HG03442 (cell line): Measurements from ENCODE around the gene RNF19B.

Experiments used
- ATAC-seq: cut with Tn5 transposase; IDR thresholded peaks from one replicate; pipeline ENCODE4 v1.9.1; 2021; ENCODE audit warnings: mild to moderate bottlenecking, moderate library complexity; ENCODE audit not compliant: unreplicated experiment

RNF19B gene

DNA sequence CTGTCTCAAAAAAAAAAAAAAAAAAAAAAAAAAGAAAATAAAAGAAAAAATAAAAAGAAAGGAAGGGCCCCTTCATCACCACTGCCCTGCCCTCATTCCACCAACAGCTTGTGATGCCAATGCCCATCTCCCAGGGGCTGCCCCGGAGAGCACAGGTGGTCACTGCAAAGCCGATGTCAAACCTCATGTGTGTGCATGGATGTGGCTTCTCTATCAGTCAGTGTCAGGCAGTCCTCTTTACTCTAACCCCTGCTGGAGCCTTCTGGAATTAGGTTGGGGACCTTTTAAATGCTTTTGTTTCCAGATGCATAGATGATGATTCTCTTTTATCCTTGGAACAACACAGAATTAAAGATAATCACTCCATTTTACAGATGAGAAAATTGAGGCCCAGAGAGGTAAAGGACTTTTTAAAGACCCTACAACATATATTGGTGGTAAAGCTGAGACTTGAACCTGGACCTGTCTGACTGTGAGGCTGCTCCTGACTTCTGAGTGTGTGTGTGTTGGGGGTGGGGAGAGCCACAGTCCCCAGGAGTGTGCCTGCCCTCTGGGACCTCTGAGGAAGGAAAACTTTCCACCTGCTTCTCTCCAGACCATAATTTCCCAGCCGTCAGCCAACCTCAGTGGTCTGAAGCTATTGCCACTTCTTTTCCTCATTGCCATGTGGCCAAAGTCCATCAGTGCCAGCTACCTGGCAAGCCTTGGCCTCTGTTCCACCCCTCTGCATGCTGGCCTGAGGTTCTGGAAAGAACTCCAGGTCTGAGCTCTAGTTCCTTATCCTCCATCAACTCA lies 60.4 kb downstream of the RNF19B start:
- no peak for ATAC-seq

DNA sequence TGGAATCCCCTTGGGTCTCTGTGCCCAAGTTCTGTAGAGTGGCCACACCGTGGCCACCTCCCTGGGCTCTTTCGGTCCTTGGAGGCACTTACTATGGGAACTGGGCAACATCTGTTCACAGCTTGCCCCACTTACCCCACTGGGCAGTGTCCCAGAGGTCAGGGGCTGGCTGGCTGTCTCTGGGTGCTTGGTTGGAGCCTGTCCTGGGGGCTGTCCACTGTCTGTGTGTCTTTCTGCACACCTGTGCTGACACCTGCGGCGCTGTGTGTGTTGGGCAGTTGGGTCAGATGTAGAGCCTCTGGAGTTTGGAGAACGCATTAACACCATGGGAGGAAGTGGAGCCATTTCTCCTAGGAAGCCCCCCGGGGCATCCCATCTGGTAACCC lies 62.1 kb downstream of the RNF19B start:
- ATAC-seq = no peak

DNA sequence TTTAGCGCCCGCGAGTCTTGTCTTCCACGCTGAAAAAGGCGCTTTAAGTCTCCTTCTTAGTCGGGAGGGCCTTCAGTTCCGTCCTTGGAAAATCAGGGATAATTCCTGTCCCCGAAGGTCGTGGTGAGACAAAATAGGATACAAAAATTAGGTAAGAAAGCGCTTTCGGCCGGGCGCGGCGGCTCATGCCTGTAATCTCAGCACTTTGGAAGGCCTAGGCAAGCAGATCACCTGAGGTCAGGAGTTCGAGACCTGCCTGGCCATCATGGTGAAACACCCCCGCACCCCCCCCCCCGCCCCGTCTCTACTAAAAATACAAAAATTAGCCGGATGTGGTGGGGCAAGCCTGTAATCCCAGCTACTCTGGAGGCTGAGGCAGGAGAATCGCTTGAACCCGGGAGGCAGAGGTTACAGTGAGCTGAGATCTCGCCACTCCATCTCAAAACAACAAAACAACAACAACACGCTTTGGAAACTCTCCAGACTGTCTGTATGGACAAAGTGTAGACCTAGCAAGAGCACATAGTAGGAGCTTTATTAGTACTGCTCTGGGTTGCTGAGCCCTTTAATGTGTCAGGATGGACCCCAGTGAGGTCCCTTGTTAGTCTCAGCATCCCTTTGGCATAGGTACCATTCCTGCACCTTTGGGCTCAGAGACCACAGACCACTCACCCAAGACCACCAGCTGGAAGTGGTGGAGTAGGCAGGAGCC lies 62.6 kb downstream of the RNF19B start:
- ATAC-seq = no peak

DNA sequence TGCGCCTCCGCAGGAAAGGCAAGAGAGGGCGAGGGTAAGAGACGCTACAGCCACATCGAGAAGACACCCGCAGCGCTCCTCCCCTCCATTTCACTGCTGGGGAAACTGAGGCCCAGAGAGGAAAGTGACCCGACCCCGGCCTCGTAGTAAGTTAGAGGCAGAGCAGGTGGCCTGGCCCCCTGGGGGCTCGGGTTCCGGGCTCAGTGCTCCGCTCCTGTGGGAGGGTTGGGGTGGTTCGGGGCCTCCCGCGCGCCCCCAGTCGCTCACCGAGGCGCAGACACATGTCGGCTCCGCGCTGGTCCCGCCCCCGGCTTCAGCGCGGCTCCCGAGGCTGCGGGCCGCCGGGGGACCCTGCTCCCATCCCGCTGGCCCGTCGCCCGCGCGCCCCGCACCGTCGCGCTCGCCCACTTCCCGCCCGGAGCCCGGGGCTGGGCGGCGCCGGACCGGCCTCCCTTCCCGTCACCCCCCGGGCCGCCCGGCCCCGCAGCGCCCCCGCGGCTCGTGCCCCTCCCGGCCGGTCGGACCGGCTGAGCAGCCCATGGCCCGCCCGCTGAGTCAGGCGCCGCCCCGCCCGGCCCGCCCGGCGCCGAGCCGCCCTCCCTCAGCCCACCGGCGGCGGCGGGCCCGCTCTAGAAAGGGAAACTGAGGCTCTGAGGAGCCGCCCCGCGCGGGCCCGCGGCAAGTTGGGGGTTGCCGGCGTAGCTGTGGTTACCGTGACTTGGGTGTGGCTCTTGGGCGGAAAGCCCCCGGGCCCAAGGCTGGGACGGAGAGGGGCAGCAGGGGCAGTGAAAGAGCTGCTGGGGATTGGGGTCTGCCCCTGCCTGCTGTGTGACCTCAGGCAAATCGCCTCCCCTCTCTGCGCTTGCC lies 63.4 kb downstream of the RNF19B start, which contains the start of gene TMEM54:
Gene TMEM54 (minus strand): TSS at position 434 of the 867 bp plus-strand sequence. CDS start 151 bp downstream, at position 283.
- ATAC-seq = no peak

DNA sequence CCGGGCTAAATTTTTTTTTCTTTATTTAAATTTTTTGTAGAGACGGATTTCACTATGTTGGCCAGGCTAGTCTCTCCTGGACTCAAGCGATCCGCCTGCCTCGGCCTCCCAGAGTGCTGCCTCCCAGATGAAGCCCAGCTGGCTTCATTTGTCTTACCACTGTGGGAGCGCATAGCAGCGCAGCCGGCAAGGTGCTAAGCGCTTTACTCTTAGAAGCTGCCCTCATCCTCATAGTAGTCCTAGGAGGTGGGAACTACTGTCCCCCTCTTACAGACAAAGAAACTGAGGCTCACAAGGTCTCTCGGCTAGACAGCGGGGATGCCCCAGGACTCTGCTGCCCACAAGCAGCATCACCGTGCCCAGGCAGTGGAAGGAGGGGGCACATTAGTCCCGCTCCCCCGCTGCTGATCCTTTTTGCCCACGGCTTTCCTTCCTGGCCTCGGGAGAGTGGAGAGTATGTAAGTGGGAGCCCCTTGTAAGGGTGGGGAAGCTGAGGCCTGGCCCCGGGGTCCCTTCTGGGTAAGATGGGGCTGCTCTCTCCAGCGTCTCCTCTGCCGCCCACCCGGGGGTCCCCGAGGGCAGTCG lies 64.1 kb downstream of the RNF19B start:
- ATAC-seq = no peak

DNA sequence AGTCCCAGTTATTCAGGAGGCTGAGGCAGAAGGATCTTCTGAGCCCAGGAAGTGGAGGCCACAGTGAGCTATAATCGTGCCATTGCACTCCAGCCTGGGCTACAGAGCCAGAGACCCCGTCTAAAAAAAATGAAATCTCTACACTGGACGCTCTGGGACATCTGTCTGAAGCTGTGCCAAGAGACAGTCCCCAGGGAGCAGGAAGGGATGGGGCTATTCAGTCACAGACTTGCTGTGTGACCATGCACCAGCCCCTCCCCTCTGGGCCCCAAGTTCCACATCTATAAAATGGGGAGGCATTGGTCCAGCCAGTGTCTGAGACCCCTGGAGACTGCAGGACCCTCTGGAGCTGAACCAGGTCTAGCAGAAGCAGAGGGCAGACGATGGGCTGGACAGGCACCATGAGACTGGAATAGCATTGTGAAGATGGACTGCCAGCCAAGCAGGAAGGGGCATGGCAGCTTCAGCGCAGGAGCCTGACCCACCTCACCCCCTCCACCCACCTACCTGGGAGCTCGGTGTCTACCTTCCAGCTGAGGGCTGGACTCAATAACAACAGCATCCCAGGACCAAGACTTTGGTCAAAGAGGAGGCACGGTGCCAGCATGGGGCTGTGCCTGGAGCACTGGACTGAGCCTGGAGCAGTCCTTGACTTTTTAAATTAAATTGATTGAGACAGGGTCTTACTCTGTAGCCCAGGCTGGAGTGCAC lies 64.9 kb downstream of the RNF19B start:
- ATAC-seq = no peak

DNA sequence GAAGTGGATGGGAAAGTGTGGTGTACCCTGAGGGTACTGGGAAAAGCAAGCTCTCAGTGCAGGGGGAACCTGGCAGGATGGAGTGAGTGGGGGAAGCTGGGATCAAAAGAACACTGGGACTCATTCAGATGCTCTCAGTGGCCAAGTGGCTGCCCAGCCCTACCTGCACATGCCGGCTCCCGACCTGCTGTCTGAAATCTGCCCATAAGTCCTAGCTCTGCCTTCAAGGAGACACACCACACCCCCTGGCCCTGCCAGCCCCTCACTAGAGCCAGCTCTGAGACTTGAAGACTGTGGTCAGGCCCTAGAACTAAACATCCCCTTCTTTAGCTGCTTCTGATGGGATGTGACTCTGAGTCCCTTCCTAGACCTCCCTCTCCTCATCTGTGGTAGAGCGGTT lies 65.7 kb downstream of the RNF19B start:
- no peak for ATAC-seq

DNA sequence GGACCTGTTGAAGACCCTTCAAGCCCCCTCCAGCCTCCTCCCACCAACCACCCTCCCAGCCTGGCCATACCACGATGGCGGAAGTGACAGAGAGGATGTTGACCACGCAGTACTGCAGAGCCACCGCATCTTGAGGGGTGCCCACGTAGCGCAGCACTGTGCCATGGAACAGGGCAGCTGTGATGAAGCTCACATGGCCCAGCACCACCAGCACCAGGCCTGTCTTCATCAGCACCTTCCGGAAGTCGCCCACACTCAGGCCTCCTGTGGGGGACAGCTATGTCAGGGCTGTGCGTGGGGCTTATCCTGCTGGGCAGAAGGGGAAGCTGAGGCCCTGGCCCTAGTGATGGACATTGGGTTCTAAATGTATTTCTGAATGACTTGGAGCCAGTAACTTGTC lies 66.6 kb downstream of the RNF19B start:
- no peak for ATAC-seq

DNA sequence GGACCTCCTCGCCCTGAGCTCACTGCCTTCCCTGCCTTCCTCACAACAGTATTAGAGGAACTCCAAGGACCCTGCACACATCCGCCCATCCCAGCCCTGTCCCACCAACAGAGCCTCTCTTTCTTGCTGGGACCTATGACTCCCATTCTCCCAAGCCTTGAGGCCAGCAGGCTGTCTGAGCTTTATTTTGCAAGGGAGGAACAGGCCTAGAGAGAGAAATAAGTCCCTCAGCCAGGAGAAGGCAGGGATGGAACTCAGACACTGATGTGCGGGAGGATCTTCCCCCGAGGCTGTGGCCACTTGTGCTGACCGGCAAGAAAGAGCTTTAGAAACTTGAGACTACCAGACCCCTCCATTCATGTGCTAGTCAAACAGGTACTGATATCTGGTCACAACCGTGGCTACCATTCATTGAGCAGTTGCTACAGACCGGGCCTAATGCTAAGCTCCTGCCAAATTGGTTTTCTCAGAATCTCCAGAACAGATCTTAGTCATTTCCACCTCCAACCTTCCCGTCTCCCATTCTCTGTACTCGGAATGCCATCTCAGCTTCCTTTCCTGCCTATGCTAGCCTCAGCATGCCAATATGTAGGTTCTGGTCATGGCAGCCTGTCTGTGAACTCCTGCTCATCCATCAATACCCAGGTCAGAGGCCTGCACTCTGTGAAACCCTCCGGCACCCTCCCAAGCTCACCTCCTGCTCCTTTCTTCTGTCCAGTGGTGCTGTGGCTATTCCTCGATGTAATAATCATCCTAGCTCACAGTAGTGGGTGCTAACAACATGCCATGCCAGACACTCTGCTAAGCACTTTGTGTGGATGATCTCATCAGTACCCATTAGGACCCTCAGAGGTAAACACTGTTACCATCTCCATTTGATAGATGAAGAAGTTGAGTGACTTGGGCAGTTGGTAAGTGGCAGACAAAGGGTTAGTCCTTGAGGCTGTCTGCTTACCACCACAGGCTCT lies 67.2 kb downstream of the RNF19B start:
- no peak for ATAC-seq

DNA sequence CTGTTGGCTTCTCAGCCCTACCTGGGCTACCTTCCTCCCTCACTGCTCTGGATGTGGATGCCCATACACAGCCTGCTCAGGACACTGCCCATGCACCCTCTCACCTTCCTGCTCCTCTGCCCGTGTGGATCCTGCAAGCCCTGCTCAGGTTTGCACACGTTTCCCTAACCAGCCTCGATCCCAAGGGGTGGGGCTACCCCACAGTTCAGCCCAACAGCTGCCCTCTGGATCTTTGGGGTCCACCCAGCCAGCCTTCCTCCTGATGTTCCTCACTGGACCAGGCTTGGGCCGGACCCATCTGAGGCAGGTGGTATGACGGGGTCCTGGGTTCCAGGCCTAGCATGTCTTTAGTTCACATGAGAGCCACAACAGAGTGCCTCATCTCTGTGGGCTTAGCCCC lies 68.2 kb downstream of the RNF19B start:
- ATAC-seq = no peak

DNA sequence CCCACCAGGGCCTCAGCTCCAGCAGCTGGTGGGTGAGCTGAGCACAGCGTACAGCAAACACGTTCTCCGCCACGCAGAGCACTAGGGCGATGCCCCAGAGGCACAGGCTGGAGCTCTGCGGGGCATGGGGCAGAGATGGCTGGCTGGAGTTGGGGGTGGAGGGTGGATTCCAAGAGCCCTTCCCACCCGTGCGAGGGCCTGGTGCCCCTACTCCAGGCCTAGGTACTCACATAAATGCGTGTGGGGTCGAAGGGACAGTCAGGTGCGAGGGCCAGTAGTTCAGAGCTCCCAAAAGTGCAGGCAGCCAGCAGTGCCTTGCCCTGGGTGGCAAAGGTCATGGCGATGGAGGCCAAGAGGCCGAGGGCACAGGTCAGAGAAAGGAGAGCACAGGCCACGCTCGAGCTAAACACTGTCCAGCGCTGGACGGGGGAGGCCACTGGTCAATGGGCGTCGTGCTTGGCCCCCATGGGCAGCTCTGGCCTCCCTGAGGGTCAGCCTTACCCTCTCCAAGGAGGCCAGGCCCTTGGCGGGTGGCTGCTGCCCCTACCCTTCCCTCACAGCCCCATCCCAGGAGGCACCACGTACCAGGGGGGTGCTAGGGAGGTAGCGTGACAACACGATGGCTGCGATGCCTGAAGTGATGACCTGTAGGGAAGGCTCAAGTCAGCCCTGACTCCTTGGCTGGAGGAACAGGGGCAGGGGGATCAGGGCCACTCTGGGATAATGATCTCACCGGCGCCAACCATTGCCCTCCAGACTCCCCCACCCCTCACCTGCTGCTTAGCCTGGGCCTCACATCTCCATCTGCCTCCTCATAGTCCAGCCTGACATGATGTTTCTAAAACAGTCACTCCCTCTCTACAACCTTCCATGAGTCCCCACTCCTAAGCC lies 69.0 kb downstream of the RNF19B start:
- ATAC-seq = no peak

DNA sequence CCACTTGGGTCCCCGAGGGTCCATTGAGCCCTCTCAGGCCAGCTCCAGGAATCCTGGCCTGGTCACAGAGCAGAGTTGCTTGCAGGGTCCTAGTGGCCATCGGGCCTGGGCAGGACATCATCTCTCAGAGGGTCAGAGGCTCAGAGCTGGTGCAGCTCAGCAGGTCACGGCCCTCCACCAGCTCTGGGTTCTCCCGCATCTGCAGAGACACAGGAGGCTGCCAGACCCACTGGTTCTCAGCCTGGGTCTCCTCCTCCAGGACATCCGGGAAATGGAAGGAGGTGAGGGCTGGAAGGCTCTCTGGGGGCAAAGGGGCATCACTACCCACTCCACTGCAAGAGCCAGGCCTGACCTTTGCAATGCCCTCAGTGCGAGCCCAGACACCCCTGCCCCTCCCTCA lies 69.9 kb downstream of the RNF19B start:
- no peak for ATAC-seq

DNA sequence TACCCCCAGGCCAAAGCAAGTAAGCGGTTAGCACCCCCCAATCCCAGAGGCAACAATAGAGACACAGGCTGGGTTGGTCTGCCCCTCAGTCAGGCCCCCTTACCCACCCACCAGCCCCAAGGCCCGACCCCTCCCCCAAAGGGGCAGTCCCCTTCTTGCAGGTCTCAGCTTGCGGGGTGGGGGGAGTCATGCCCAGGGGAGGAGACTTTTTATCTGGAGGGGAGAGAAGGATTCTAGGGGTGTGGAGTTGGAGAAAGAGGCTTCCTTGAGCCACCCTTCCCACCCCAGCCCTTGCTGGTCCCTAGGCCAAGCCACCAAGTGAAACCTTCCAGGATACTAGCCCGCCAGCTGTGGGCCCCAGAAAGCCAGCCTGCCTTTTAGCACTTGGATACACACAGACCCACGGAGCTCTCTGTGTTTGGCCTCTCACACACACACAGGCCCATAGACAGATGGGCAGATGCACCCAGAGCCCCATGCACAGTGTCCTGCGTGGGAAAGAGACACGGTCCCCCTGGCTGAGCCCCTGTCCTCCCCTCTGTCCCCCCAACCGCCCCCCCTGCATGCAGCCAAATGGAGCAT lies 70.5 kb downstream of the RNF19B start:
- no peak for ATAC-seq

DNA sequence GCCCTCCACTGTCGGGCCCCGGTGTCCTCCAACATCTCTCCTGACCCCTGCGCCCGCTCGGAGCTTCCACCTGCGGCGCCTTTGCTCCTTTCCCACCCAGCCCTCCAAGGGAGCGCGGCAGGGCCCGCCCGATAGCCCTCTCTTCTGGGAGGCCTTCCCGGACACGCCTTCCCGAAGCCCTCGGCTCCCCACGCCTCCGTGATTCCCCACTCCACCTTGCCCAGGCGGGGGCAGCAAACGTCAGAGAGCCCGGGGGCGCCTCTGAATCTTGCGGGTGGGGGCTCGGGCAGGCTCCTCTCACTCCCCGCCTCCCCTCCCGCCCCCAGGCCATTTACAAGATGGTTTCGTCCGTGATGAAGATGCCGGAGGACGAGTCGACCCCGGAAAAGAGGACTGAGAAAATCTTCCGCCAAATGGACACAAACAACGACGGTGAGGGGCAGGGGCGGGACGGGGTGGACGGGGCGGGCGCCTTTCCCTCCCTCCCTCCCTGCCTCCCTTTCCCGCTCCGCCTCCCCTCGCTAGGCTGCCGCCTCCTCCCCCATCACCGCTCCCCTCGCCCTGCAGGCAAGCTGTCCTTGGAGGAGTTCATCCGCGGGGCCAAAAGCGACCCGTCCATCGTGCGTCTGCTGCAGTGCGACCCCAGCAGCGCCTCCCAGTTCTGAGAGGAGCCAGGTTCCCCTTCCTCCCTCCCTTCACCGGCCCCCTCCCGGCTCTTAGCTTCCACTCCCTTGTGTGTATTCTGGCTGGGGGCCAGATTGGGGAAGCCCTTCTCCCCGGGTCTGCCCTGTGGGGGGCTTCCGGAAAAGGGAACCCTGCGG lies 71.2 kb downstream of the RNF19B start:
- no peak for ATAC-seq

DNA sequence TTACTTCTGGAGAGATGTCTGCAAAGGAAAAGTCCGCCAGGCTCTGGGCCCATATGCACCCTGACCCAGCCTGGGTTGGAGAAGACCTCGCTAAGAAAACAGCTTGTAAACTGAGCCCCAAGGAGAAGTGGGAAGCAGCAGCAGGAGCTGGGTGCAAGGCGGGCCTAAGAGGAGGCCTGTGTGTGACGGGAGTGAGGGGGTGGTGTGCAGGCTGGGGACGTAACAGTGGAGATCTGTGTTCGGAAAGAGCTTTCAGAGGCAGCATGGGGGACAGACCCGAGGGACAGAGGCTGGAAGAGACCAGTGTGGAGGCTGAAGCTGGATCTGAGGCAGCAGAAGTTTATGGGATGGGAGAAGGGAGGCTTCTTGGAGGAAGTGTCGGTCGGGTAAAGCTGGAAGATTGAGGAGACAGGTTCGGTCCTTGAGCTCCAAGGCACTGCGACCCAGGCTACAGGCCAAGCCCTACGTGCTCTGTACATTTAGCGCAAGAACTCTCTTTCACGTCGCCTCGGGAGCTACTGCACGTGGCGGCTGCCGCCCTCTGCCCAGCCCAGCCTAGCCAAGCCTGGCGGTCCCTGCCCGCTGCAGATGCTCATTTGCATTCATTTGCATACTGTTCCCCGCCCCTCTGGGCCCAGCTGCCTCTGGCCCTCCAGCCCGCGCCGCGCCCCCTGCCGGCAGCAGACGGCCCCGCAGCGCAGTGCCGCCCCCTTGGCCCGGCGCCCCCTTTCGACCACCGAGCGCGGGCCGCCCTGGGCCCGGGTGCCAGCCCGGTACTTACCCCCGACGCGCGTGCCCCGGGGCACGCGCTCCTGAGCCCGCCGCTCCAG lies 72.0 kb downstream of the RNF19B start:
- ATAC-seq = no peak

DNA sequence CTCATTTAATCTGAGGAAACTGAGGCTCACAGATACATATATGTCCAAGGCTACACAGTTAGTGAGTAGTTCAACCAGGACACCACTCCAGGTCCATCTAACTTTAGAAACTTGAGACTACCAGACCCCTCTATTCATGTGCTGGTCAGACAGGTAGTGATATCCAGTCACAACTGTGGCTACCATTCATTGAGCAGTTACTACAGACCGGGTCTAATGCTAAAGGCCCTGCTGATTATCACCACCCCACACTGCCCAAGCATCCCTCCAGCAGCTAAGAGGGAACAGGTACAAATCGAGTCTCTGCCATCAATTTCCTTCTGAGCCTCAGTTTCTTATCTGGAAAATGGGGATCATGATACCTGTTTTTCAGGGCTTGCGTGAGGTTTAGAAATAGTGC lies 73.0 kb downstream of the RNF19B start:
- no peak for ATAC-seq
